ENCODE measurements around the gene MYCN.
"Not testable (repeated sequence)": the region's sequence is repeated elsewhere in the genome, so short reads cannot be mapped to it uniquely, and the experiment has no call there.

The MYCN gene

DNA sequence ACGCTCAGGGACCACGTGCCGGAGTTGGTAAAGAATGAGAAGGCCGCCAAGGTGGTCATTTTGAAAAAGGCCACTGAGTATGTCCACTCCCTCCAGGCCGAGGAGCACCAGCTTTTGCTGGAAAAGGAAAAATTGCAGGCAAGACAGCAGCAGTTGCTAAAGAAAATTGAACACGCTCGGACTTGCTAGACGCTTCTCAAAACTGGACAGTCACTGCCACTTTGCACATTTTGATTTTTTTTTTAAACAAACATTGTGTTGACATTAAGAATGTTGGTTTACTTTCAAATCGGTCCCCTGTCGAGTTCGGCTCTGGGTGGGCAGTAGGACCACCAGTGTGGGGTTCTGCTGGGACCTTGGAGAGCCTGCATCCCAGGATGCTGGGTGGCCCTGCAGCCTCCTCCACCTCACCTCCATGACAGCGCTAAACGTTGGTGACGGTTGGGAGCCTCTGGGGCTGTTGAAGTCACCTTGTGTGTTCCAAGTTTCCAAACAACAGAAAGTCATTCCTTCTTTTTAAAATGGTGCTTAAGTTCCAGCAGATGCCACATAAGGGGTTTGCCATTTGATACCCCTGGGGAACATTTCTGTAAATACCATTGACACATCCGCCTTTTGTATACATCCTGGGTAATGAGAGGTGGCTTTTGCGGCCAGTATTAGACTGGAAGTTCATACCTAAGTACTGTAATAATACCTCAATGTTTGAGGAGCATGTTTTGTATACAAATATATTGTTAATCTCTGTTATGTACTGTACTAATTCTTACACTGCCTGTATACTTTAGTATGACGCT, 5.8 kb downstream of the MYCN start:
- no peak for DNase-seq

DNA sequence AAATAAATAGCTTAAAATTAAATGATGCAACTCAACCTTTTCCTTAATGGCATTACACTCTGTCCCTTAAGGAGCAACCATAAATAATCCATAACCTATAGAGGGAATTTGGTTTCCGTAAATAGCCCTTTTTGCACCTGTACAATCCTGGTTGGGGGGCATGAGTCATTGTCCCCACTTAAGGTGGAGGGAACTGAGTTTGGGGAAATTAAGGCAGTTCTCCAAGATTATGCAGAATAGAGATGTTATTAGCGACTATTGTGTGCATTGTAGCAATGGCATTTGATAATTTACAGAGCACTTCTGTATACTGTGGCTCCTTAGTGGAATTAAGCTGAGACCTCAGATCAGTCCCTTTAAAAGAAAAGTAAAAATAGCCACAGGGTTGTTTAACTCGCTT, 6.6 kb downstream of the MYCN start:
- DNase-seq = no peak

DNA sequence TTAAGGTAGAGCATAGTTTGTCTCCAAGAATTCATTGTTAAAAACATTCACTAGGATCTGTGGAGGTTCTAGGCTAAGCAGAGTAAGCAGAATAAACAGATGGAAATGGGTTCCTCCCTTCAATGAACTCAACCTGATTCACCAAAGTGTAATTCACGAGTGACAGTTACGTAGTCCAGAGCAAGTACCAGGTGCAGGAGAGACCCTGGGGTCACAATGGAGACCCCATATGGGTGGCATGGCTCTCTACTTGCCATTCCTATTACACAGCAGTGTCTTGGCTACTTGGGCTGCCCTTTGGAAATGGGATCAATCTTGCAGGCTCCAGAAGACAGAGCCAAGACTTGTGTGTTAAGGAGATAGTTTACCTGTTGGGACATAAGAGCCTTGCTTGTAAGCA, 7.1 kb downstream of the MYCN start:
- no peak for DNase-seq

DNA sequence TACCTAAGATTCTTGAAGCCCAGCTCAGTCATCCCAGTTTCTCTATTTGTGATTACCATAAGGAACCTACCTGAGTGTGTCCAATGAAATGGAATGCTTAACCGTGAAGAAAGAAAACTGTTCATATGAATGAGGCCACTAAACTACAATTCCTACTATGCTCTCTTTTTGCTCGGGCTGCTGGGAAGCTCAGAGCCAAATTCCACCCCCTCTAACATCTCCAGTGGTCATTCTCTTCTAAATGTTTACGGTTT, 8.3 kb downstream of the MYCN start:
- DNase-seq = no peak

DNA sequence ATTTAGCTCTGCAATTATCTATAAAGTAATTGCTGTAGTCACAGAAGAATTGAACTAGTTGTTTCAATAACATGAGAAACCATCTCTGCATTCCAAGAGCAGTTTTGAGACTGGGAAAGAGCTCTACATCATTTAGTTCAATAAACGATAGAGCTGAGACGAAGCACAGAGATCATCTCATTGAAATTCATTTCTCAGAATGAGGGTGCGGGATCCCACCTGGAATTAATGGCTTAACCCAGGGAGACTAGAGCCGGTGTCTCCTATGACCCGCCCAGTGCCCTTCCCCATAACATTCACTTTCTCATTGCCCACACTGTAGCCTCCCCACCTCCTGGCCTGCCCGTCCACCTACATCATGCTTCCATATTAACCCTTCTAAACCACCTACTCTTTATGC, 8.8 kb downstream of the MYCN start:
- no peak for DNase-seq

DNA sequence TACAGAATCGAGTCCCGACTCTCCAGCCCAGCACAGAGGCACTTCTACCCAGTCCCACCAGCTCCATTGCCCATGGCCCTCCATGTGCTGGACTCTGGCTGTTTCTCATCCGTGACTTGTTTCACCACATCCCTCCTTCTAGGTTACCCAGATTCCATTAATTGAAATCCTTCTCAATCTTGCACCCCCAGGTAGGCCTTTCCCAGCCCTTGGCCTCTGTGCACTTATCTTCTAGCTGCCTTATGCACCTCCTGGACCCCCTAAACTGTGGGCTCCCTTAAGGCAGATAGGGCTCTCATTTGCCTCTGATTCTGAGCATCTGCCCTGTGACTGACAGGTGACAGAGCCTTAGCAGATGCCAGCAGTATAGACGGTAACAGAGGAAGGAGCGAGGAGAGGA, 9.2 kb downstream of the MYCN start:
- DNase-seq = no peak

DNA sequence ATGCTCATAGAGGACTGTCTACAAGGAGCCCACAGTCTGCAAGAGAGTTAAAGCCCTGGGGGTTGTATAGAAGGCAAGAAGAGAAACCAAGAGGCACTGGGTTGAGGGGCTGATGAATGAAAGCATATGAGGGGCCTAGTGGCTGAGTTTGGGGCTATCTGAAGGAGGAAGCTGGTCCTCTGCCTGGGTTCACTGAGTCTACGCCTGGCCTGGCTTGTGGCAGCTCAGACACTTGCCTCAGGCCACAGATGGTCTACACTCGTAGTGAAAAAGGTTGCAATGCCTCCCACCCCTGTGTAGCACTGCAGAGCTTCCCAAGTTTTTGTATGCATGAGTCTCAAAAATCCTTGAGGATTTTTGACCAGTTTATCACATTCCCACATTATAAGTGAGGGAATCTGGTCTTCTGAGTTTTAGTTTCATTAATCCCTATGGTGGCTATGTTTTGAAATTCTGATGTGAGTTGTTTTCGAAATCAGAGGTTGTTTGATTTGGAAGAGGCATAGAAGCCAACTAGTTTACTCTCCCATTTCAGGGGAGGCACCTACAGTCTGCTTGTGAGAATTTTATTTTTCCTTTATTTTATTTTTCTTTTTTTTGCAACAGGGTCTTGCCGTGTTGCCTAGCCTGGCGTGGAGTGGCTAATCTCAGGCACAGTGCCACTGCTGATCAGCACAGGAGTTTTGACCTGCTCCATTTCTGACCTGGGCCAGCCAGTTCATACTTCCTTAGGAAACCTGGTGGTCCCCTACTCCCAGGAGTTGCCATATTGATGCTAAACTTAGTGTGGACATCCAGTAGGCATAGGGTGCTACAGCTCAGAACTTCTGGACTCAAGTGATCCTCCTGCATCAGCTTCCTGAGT, 10.0 kb downstream of the MYCN start:
- DNase-seq = no peak

DNA sequence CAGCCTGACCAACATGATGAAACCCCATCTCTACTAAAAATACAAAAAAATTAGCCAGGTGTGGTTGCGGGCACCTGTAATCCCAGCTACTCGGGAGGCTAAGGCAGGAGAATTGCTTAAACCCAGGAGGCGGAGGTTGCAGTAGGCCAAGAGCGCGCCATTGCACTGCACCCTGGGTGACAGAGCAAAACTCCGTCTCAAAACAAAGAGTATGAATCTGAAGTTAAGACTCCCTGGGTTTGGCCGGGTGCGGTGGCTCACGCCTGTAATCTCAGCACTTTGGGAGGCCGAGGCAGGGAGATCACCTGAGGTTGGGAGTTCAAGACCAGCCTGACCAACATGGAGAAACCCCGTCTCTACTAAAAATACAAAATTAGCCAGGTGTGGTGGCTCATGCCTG, 11.6 kb downstream of the MYCN start:
- DNase-seq = not testable (repeated sequence)

DNA sequence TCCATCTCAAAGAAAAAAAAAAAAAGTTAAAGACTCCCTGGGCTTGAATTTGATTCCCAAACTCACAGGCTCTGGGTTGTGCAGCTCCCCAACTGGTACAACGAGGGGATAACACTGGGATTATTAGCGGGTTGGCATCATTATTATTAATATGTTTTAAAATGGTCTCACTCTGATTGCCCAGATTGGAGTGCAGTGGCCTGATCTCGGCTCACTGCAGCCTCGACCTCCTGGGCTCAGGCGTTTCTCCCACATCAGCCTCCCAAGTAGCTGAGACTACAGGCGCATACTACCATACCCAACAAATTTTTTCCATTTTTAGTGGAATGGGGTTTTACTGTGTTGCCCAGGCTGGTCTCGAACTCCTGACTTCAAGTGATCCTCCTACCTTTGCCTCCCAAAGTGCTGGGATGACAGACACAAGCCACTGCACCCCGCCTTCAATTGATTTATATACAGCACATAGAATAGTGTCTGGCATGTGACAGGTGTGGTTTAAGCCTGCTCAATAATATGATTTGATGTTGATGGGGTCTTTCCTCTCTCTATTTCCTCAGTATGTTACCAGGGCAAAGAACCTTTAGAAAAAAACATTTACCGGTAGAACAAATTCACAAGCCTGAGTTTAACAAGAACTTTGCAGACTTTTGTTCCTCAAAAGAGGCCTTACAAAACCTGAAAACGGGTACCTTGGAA, 12.2 kb downstream of the MYCN start:
- DNase-seq = no peak

DNA sequence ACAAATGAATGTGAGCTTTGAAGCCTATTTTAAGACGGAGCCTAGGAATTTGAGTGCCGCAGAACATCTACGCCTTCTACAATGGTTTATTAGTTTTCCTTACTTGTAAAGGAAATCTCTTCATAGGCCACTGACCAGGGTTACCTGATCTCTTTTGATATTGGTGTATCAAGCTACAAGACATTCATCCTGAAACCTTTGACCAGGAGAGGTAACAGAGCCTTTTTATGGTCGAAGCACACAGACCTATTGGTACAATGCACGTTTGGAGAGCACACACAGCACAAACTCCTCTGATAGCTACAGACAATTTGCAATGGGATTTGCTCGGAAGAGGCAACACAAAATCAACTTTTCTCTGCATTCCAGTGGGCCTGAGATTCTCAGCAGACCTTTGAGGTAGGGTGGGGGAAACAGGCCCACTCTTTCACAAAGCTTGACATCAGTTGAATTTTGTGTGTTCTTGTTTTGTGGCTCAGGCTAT, 12.8 kb downstream of the MYCN start:
- DNase-seq = no peak

DNA sequence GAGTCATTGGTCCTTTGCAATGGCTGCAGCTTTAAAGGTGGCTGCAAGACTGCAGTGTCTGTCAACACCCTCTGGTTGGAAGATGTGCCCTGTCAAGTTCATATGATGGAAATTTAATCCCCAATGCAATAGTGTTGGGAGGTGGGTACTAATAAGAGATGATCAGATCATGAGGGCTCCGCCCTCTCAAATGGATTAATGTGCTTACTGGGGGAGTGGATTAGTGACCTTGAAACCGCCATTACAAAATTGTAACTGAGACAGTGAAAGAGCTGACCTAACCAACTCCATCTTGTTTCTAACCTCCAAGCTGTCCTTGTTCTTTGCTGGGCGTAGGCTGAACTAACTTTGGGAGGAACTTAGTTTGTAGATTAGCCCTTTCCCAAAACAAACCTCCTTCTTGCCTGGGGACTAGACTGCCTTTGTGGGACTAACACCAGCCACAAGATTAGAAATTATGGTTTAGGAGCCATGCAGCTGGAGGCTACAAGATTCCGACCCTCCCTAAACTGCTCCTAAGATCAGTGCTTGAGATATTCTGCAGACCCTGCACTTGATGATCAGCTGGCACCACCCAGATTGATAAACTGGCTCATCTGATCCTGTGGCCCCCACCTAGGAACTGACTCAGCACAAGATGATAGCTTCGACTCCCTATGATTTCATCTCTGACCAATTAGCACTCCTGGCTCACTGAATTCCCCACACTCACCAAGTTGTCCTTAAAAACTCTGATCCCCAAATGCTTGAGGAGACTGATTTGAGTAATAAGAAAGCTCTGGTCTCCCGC, 13.7 kb downstream of the MYCN start:
- DNase-seq = no peak

DNA sequence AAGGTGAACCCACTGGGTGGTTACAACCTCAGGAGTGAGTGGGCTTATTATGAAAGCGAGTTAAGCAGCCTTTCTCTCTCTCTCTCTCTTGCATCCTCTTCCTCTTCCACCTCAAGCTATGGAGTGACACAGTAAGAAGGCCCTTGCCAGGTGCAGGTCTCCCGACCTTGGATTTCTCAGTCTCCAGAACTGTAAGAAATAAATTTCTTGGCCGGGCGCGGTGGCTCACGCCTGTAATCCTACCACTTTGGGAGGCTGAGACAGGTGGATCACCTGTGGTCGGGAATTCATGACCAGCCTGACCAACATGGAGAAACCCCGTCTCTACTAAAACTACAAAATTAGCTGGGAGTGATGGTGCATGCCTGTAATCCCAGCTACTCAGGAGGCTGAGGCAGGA, 14.4 kb downstream of the MYCN start:
- no peak for DNase-seq

DNA sequence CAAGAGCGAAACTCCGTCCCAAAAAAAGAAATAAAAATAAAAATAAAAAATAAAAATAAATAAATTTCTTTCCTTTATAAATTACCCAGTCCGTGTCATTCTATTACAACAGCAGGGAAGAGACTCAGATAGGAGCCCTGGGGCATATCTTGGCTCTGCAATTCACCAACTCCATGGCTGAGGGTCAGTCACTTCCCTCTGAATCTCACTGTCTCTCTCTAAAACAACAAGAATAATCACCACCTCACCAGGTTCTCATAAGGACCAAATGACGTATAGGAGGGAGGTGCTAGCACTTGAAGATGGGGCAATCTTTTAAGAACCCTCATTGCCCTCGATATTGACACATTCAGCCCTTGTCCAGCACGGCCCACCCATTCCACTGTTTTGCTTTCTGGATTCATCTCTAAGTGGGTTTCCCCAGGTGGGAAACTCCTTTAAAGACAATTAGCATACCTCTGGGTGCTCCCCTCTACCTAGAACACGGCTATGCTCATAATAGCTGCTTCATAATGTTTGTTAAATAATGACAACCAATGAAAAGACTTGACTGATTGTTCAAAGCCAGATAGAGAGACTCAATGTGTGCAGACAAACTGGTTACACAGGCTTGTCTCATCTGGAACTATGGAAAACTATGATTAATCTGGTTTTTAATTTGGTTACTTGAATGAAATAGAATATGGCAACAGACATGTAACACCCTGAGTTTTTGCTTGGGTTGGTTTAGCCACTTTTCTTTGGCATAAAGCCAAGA, 15.1 kb downstream of the MYCN start:
- DNase-seq = no peak

DNA sequence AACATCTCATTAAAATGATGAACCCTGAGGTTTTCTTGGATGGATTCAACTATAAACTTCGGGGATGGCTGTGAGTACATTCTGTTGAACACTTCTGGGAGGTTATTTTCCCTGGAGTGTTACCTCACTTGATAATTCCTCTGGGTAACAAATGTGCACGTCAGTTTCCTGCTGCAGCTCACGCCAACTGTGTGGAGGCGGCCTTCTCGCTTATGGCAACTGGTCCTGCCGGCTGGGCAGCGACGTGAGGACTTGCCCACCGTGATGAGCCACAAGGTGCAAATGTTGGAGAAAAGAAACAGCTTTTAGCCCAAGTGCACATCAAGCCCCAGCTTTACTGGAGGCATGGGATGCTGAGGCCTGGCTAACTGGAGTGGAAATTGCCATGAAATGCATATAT, 15.9 kb downstream of the MYCN start:
- DNase-seq = no peak

DNA sequence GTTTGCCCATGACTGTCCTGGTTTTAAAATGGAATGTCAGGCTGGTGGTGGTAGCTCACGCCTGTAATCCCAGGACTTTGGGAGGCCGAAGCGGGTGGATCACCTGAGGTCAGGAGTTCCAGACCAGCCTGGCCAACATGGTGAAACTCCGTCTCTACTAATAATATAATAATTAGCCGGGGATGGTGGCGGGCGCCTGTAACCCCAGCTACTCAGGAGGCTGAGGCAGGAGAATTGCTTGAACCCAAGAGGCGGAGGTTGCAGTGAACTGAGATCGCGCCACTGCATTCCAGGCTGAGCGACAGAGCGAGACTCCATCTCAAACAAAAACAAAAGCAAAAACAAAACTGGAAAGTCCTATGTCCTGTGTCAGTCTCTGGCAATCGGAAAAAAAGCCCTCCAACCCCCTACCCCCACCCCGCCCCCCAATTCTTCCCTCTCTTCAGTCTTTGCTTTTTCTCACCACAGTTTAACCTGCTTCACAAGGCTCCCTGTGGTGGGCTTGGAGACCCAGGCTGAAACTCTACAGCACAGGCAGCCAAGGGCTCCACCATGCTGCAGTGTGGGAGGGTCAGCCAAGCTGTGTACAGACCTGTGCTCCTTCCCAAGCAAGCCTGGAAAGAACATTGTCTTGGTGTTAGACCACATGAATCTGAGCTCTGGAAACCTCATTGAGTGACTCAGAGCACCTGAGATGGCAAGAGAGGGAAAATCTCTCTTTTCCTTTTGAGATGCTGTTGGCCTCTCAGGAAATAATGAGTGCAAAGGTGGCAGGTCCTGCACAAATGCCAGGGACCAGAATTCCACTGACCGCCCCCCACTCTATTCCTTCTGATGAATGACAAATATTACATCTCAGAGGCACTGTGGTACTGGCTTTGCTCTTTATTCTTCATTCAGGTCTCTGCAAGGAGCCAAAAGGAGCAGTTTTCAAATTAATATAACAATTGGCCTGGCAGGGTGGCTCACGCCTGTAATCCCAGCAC, 16.7 kb downstream of the MYCN start:
- no peak for DNase-seq

DNA sequence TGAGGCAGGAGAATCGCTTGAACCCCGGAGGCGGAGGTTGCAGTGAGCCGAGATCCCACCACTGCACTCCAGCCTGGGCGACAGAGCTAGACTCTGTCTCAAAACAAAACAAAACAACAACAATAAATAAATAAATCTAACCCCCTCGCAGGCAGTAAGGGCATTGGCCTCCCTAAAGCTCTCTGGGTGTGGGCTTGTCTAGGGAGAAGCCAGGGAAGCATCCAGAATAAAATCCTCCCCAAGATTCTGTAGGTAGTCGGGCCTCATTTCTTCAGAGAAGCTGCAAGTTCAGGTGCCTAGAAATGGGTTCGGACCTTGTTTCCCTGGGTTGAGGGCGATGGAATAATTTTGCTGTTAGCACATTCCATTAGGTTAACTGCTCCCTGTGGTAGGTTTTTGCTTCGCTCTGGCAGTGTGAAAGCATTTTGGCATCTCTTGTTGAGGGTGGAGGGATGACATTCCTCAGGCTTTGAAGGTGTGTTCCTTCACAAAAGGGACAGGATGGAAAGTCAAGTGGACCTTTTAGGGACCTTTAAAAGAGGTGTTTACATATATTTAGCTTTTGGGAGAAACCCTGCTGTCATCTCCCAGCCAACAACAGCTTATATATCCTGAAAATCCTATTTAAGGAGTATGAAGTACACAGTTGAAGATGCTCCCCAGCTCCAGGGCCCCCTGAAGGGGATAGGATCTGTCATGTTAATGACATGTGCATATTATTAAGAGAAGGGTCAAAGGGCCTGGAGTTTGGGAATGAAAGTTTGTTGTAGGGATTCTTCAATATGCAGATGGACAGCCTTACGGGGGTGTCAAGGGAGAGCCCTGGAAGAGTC, 17.7 kb downstream of the MYCN start:
- no peak for DNase-seq

DNA sequence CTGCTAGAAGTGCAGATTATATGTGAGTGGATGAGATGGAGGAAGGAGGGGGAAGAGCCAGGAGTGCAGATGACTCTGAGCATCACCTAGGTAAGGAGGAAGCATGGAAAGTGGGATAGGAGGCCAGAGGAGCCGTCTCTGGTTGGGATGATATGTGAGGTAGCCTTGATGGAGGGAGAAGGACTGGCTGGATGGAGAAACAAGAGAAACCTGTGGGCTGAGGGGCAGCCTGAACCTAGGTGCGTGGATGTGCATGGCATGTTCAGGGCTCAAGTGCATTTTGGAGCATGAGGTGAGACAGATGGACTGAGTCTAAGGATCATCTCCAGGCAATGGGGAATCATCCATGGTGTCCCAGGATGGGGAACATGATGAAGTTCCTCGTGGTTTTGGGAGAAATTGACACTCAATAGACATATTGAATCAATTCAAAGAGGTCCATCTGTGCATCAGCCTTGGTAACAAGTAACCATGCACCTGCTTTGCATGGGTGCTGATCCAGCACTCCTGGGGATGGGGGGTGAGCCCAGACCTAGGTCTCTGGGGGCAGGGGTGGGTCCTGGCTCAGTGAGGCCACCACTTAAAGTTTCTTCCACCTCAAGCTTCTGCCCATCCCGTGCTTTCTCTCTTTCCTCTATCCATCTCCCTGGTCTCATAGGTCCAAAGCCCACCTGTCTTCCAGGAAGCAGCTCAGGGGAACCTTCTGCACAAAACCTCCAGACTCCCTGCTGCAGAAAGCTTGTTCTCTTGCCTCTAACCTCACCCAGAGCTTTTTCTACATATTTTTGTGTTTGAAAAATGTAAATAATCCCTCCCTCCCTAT, 19.2 kb downstream of the MYCN start:
- no peak for DNase-seq

DNA sequence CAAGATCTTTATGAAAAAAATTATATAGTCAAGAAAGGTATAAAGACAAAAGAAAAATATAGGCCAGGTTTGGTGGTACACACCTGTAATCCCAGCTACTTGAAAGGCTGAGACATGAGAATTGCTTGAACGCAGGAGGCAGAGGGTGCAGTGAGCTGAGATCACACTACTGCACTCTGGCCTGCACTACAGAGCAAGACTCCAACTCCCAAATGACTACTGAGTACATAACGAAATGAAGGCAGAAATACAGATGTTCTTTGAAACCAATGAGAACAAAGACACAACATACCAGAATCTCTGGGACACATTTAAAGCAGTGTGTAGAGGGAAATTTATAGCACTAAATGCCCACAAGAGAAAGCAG, 19.8 kb downstream of the MYCN start:
- DNase-seq = not testable (repeated sequence)

All from NCI-H510A (cell line).